K562 (cell line): ENCODE data around the gene SFI1. TPM values are rescaled to one million over a fixed set of nuclear protein-coding genes. Genes with fewer than 3 reads are reported as not detected.

Experiments used
- ATAC-seq: fragments of 200-7000 bp; cut with Tn5 transposase; 3 replicates; pipeline ENCODE4 v1.9.1; 2020; ENCODE audit warnings: moderate library complexity
- BruUV-seq: library from RNA; stranded (reverse); fragments of 400-500 nt; replicated peaks from 2 replicates; lab custom pipeline; 2021; lab: Mats Ljungman, UMichigan
- CTCF ChIA-PET: fragments of 300-600 bp; formaldehyde crosslinking; extraction: SDS; loops from one replicate; lab custom pipeline; 2021; ENCODE audit warnings: low intra/inter-chr PET ratio; lab: Yijun Ruan, JAX
- POLR2A ChIA-PET: fragments of 300-600, 350-650 bp; sonication (Branson Sonifier 250); formaldehyde crosslinking; extraction: SDS; loops from one replicate; lab custom pipeline; 2021; ENCODE audit warnings: antibody characterized with exemption, inconsistent platforms; lab: Yijun Ruan, JAX
- DNase-seq, 4 experiments: peaks; one replicate each; pipeline versions ENCODE4 v3.0.0 to v3.0.0-alpha.2; 2011 to 2018; ENCODE audit warnings: low spot score in 3 of 4, mixed read lengths in 3 of 4; ENCODE audit errors: extremely low read depth in 1 of 4
- FAIRE-seq: peaks from 2 replicates; lab custom pipeline; 2011; peaks lifted over from hg19 to GRCh38; lab: Jason Lieb, UNC
- H2AFZ ChIP-seq: 2 replicates; pipeline ENCODE4 v1.6.0; 2011; ENCODE audit warnings: low read depth, low read length, control low read depth, inconsistent platforms
- H3K27ac ChIP-seq: fragments of 200-600 bp; 3 replicates; pipeline ENCODE4 v1.8.0; 2011; ENCODE audit warnings: low read depth, mild to moderate bottlenecking, control low read depth, inconsistent platforms, low read length, moderate library complexity, mixed read lengths; ENCODE audit errors: extremely low read depth
- H3K27me3 ChIP-seq, 2 experiments: fragments of 300-600 bp in 1 of 2; 2 replicates in 1 of 2; 3 replicates in 1 of 2; pipeline versions ENCODE4 v1.6.0 to v1.8.0; 2011; ENCODE audit warnings: inconsistent platforms in 2 of 2, low read length in 2 of 2, mild to moderate bottlenecking in 1 of 2, mixed read lengths in 1 of 2, moderate library complexity in 1 of 2; ENCODE audit not compliant: control insufficient read depth in 2 of 2, insufficient read depth in 2 of 2
- H3K36me3 ChIP-seq: fragments of 300-600 bp; 3 replicates; pipeline ENCODE4 v1.8.0; 2011; ENCODE audit warnings: mild to moderate bottlenecking, low read length, inconsistent platforms; ENCODE audit not compliant: control insufficient read depth, insufficient read depth
- H3K4me1 ChIP-seq, 2 experiments: fragments of 200-600 bp in 1 of 2; replicated peaks in 1 of 2; 2 replicates in 1 of 2; 3 replicates in 1 of 2; pipeline versions ENCODE4 v1.5.1 to v1.8.0; 2011; ENCODE audit warnings: inconsistent platforms in 2 of 2, low read length in 2 of 2, mild to moderate bottlenecking in 1 of 2, mixed read lengths in 1 of 2, moderate library complexity in 1 of 2; ENCODE audit not compliant: control insufficient read depth in 2 of 2, insufficient read depth in 2 of 2
- H3K4me2 ChIP-seq: 2 replicates; pipeline ENCODE4 v1.6.1; 2011; ENCODE audit warnings: low read length, control low read depth, inconsistent platforms, mixed read lengths; ENCODE audit not compliant: insufficient read depth
- H3K4me3 ChIP-seq: fragments of 200-600 bp; sonication (generic), shearing (Covaris generic); 2 replicates; pipeline ENCODE4 v1.5.1; 2016; ENCODE audit warnings: control low read depth, inconsistent platforms
- H3K79me2 ChIP-seq: fragments of 200-600 bp; 3 replicates; pipeline ENCODE4 v1.8.0; 2011; ENCODE audit warnings: low read length, inconsistent platforms; ENCODE audit not compliant: control insufficient read depth, insufficient read depth
- H3K9ac ChIP-seq, 2 experiments: 2 replicates each; pipeline versions ENCODE4 v1.6.0 to v1.6.1; 2011; ENCODE audit warnings: low read depth in 2 of 2, low read length in 2 of 2, control low read depth in 1 of 2, inconsistent platforms in 1 of 2, mild to moderate bottlenecking in 1 of 2, mixed read lengths in 1 of 2; ENCODE audit not compliant: insufficient read depth in 1 of 2
- H3K9me1 ChIP-seq: one replicate; pipeline ENCODE4 v1.6.0; 2011; ENCODE audit warnings: inconsistent platforms, mild to moderate bottlenecking, low read length, moderate library complexity; ENCODE audit not compliant: control insufficient read depth, insufficient read depth
- H3K9me3 ChIP-seq: replicated peaks from 2 replicates; pipeline ENCODE4 v1.5.1; 2011; ENCODE audit warnings: low read depth, low read length, inconsistent platforms; ENCODE audit not compliant: control insufficient read depth, insufficient read depth
- H4K20me1 ChIP-seq: replicated peaks from 2 replicates; pipeline ENCODE4 v1.6.1; 2011; ENCODE audit warnings: low read length, inconsistent platforms, mixed read lengths; ENCODE audit not compliant: control insufficient read depth, insufficient read depth
- CBX5 ChIP-seq: IDR thresholded peaks from 2 replicates; pipeline ENCODE4 v1.6.1; 2014; ENCODE audit warnings: low read depth, borderline replicate concordance
- CHD1 ChIP-seq: fragments of 200-600 bp; sonication (generic); IDR thresholded peaks from one replicate; pipeline ENCODE4 v1.6.1; 2012; ENCODE audit warnings: mild to moderate bottlenecking, moderate library complexity, low read length, inconsistent platforms
- CTCFL ChIP-seq: IDR thresholded peaks from 2 replicates; pipeline ENCODE4 v1.6.1; 2011; ENCODE audit warnings: borderline replicate concordance, low read depth, mild to moderate bottlenecking, moderate library complexity, low read length; ENCODE audit not compliant: insufficient read depth, poor library complexity, severe bottlenecking
- ELK1 ChIP-seq: sonication (generic); formaldehyde crosslinking; IDR thresholded peaks from 2 replicates; pipeline ENCODE4 v1.8.1; 2022; ENCODE audit warnings: missing genetic modification reagents
- ERF ChIP-seq: fragments of 450-650 bp; formaldehyde crosslinking; IDR thresholded peaks from 2 replicates; pipeline ENCODE4 v1.4.0; 2020; ENCODE audit warnings: mild to moderate bottlenecking, mixed read lengths
- GTF2A2 ChIP-seq: IDR thresholded peaks from 2 replicates; pipeline ENCODE4 v1.6.1; 2016; ENCODE audit warnings: mild to moderate bottlenecking, missing genetic modification characterization, missing compliant biosample characterization
- HEY1 ChIP-seq: fragments of 250-450 bp; sonication (Bioruptor Pico); IDR thresholded peaks from 2 replicates; pipeline ENCODE4 v1.5.0; 2020; ENCODE audit warnings: mild to moderate bottlenecking, moderate library complexity, borderline replicate concordance
- KDM1A ChIP-seq, 2 experiments: fragments of 450-650 bp; IDR thresholded peaks; 2 replicates each; pipeline ENCODE4 v1.6.1; 2016; ENCODE audit warnings: mild to moderate bottlenecking in 2 of 2
- MYBL2 ChIP-seq, 2 experiments: fragments of 450-650 bp in 1 of 2; sonication (generic) in 1 of 2; formaldehyde crosslinking in 1 of 2; IDR thresholded peaks; 2 replicates each; pipeline versions ENCODE4 v1.6.1 to v1.8.1; 2017 to 2022; ENCODE audit warnings: borderline replicate concordance in 1 of 2, inconsistent platforms in 1 of 2, low read depth in 1 of 2, mild to moderate bottlenecking in 1 of 2, missing genetic modification reagents in 1 of 2, moderate library complexity in 1 of 2
- NFYB ChIP-seq: IDR thresholded peaks from 2 replicates; pipeline ENCODE4 v1.6.1; 2011; ENCODE audit warnings: mild to moderate bottlenecking, moderate library complexity; ENCODE audit not compliant: insufficient read length; ENCODE audit errors: extremely low read depth
- POLR2B ChIP-seq: fragments of 450-650 bp; IDR thresholded peaks from 2 replicates; pipeline ENCODE4 v1.6.1; 2018; ENCODE audit warnings: low read depth; ENCODE audit not compliant: partially characterized antibody
- SNIP1 ChIP-seq: fragments of 450-650 bp; IDR thresholded peaks from 2 replicates; pipeline ENCODE4 v1.7.1; 2017; ENCODE audit warnings: low read depth, mild to moderate bottlenecking
- SPI1 ChIP-seq: IDR thresholded peaks from 2 replicates; pipeline ENCODE4 v1.6.1; 2011; ENCODE audit warnings: low read depth, low read length, control low read depth, borderline replicate concordance
- TAL1 ChIP-seq: fragments of 450-650 bp; IDR thresholded peaks from 2 replicates; pipeline ENCODE4 v1.6.1; 2016; ENCODE audit warnings: mild to moderate bottlenecking
- ZBTB2 ChIP-seq: fragments of 450-650 bp; IDR thresholded peaks from 2 replicates; pipeline ENCODE4 v1.6.1; 2016; ENCODE audit warnings: antibody characterized with exemption
- ZNF311 ChIP-seq: fragments of 250-450 bp; sonication (Bioruptor Pico); IDR thresholded peaks from 2 replicates; pipeline ENCODE4 v1.4.0; 2020; ENCODE audit warnings: mild to moderate bottlenecking, moderate library complexity
- WGBS: fragments of 100-300 bp; shearing (Covaris generic); methylation state at CpG from one replicate; pipeline ENCODE4 v1.1.6; 2016; ENCODE audit warnings: low coverage, mixed read lengths; ENCODE audit not compliant: insufficient coverage; ENCODE audit errors: missing lambda C conversion rate; 5-methylcytosine and 5-hydroxymethylcytosine counted together
- in situ Hi-C: fragments of 300-500 bp; cut with MboI; formaldehyde crosslinking; loops from 4 replicates; pipeline ENCODE4 v1.15.0; 2018; ENCODE audit warnings: inconsistent platforms, mixed read lengths
- intact Hi-C: fragments of 100-400 bp; cut with micrococcal nuclease; formaldehyde crosslinking; loops from 2 replicates; pipeline ENCODE4 v1.14.2; 2022
- polyA plus RNA-seq, 8 experiments: library from polyadenylated mRNA; depleted of rRNA in 4 of 8; stranded (reverse) in 5 of 8; unstranded in 3 of 8; fragments of >200 nt; fragmentation: Nextera tagmentation in 2 of 8; fragmentation: Illumina TruSeq in 1 of 8; extraction: Ambion mirVana in 2 of 8; extraction: Trizol in 1 of 8; gene quantifications; 2 replicates each; pipeline versions ENCODE4 v1.2.1 to v1.2.3, GENCODE V29; 2011 to 2014; ENCODE audit warnings: inconsistent platforms in 1 of 8, missing spikeins in 1 of 8
- total RNA-seq, 7 experiments: library from RNA; depleted of rRNA in 6 of 7; stranded (reverse); fragments of >200 nt in 6 of 7; fragmentation: Illumina TruSeq in 2 of 7; extraction: Trizol in 2 of 7; gene quantifications; 2 replicates each; pipeline versions ENCODE4 v1.2.1 to v1.2.3, GENCODE V29; 2011 to 2021; ENCODE audit warnings: low replicate concordance in 1 of 7

SFI1 gene
- total and polyA plus RNA-seq, 9 of the 15 experiments (the other 6 are each of a cell fraction or from before 2014, with no cell fraction given) = 3.0 to 25.6 (median 14.1) TPM

- Histone ChIP-seq H4K20me1 (no peaks in the 10 kb centered on the region), H3K79me2 (no peaks in the 10 kb centered on the region), H3K9me3 (no peaks in the 10 kb centered on the region), H3K9ac (no peak overlapping the region), H3K4me2 (no peak overlapping the region), H3K27me3 (no peaks in the 10 kb centered on the region), H3K4me3 (no peak overlapping the region), H2AFZ (no peak overlapping the region), H3K36me3 (no peaks in the 10 kb centered on the region), H3K27ac (no peak overlapping the region), H3K9me1 (no peaks in the 10 kb centered on the region), H3K4me1 (peaks cover 0 to 3% of the 10 kb centered on the region in 2 experiments; a peak in 3 of 5 replicates)
- DNase-seq (no peak), FAIRE-seq (no peak), ATAC-seq (peak; percentile 51; the same call in 2 of the 3 replicates)
- 100% methylated on average over 1 of the region's 1 CpG for WGBS
- intact Hi-C loops = no loop called here
- no TSS peak for BruUV-seq
- ChIA-PET POLR2A (interaction anchor here (0.5 kb wide), 1 partner anchor 399 kb away, joined by 3 read pairs; no protein-coding TSS in a partner anchor), CTCF (no interaction called here)
- in situ Hi-C loops = no loop called here
- TF ChIP-seq MYBL2 (IDR thresholded peaks at IDR 0.05; ENCODE audit: low read depth) (no peak), MYBL2 (CRISPR knock-in tag; IDR thresholded peaks at IDR 0.05; ENCODE audit: borderline replicate concordance) (no peak), SPI1 (no peak), NFYB (no peak), ERF (no peak), HEY1 (CRISPR knock-in tag) (no peak), TAL1 (no peak), CBX5 (no peak), CHD1 (no peak), ZBTB2 (no peak), ELK1 (no peak), GTF2A2 (tag) (no peak), KDM1A (IDR thresholded peaks at IDR 0.05) (no peak), POLR2B (no peak), ZNF311 (CRISPR knock-in tag) (no peak), SNIP1 (no peak), CTCFL (no peak)
Observed at GRCh38 chr22:31532060-31532459, 35.7 kb downstream of the SFI1 start.
